Measurements from ENCODE around the gene ERBB4.
A peak's percentile ranks its signal among the peaks of the same experiment; 100 is the strongest.

The ERBB4 gene

DNA sequence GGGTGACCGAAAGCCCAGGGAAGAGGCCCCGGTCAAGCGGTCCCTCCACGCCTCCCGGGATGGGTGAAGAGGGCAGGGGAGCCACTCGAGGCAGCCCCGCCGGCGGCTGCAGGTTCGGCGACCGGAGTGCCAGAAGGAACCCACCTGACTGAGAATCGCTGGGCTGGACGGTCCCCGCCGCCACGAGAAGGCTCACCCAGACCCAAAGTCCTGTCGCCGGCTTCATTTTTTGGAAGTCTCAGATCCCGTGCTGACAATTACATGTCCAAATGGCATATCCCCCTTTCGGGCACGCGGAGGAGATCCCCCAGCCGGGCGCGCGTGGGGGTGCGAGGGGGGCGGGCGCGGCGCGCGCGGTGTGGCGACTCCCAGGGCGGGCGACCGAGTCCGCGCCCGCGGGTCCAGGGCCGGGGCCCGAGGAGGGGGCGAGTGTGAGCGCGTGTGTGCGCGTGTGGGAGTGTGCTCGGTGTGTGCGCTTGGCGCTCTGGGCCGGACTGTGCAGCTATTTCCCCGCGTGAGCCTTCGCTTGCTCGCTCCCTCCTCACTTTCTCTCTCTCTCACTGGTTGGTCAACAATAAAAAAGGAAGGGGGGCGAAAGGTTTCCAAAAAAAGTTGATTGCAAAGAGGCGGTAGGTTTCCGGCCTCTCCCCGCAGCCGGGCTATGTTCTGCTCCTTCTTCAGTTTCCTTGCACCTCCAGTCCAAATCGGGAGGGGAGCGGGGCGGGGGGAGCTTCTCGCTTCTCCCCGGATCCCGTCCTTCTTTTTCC, at the start of gene ERBB4:
Gene ERBB4, minus strand, starts transcription at position 498 of the 767 bp plus-strand sequence. Its CDS starts 272 bp downstream, at position 226.
- peak within 1 kb of the TSS; percentile 47 for H3K4me3 ChIP-seq (ENCODE audit: low read depth, low read length)
- no peak for DNase-seq (ENCODE audit: low read depth)
- TF ChIP-seq, protein P1, sequence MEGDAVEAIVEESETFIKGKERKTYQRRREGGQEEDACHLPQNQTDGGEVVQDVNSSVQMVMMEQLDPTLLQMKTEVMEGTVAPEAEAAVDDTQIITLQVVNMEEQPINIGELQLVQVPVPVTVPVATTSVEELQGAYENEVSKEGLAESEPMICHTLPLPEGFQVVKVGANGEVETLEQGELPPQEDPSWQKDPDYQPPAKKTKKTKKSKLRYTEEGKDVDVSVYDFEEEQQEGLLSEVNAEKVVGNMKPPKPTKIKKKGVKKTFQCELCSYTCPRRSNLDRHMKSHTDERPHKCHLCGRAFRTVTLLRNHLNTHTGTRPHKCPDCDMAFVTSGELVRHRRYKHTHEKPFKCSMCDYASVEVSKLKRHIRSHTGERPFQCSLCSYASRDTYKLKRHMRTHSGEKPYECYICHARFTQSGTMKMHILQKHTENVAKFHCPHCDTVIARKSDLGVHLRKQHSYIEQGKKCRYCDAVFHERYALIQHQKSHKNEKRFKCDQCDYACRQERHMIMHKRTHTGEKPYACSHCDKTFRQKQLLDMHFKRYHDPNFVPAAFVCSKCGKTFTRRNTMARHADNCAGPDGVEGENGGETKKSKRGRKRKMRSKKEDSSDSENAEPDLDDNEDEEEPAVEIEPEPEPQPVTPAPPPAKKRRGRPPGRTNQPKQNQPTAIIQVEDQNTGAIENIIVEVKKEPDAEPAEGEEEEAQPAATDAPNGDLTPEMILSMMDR (conservative IDR thresholded peaks at IDR 0.05; ENCODE audit: low read depth, low read length): no peak

DNA sequence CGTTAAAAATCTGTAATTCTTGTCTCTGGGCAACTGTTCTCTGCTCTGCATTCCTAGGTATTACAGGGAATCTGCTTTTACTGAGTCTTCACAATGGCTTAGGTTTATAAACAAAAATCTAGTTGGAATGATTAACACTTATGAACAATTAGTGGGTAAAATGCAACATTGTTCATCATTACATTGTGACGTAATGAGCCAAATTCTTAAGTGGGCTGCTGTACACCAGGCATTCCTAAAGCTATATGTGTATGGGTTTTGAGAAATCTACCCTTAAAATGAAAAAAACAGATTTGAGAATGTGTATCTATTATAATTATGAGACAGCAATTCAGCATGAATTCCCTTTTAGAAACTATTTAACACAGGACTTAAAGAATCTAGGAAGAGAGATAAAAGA, 41.5 kb upstream of the ERBB4 start:
- DNase-seq (ENCODE audit: low read depth): no peak
- TF ChIP-seq, protein P1 (conservative IDR thresholded peaks at IDR 0.05; ENCODE audit: low read depth, low read length): no peak
- no peak overlapping the region for H3K4me3 ChIP-seq (ENCODE audit: low read depth, low read length)

DNA sequence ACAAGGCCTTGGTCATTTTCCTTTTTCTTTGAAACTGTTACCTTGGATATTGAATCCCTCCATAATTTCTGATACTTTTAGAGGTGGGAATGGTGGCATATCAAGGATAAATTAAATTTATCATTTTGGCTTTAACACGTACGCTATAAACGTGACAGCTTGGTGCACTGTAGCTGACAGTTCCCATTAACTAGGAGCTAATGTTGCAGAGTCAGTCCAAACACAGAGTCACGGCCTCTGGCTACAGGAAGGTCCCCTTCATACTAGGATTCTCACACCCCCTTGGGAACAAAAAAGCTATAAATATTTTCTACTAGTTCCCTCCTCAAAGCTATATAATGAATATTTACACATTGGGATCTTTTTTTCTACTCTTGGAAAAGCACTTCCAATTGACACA, 17.7 kb upstream of the ERBB4 start:
- TF ChIP-seq, protein P1 (conservative IDR thresholded peaks at IDR 0.05; ENCODE audit: low read depth, low read length): no peak
- DNase-seq (ENCODE audit: low read depth): no peak
- H3K4me3 ChIP-seq (ENCODE audit: low read depth, low read length): no peak overlapping the region

DNA sequence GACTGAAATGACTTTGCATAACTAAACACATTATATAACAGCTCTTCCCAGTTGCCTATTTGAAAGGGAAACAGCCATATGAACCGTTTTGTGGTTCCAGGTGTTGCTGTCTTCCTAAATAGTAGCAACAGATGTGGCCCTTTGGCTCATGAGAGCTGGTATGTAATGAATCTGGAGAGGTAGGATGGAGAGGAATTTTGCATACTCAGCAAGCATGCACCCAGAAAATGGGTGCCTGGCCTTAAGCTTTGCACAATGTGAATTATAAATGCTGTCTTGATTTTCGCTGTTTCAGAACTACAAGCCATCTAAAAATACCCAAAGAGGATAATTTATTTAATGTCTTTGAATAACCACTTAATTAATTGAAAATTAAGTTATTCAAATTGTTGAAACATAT, 15.6 kb upstream of the ERBB4 start:
- TF ChIP-seq, protein P1 (conservative IDR thresholded peaks at IDR 0.05; ENCODE audit: low read depth, low read length): no peak
- no peak for DNase-seq (ENCODE audit: low read depth)
- H3K4me3 ChIP-seq (ENCODE audit: low read depth, low read length): no peak overlapping the region

DNA sequence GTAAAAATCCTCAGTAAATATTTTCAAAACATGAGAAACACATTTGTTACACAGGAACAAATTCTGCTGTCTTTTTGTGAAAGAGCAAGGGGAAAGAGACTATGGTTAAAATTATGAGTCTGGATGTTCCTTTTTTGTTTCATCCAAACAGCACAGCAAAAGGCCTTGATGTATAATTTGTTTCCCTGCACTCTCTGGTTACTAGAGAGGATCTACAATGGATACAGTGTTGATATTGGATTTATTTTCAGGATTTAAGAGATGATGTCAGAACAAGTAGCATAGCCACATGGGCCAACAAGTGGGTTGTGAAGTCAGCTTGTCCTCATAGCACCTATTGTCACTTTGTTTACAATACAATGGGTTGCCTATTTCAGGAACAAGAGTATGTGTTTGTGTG, 11.3 kb upstream of the ERBB4 start:
- DNase-seq (ENCODE audit: low read depth): no peak
- TF ChIP-seq, protein P1 (conservative IDR thresholded peaks at IDR 0.05; ENCODE audit: low read depth, low read length): no peak
- no peak overlapping the region for H3K4me3 ChIP-seq (ENCODE audit: low read depth, low read length)

DNA sequence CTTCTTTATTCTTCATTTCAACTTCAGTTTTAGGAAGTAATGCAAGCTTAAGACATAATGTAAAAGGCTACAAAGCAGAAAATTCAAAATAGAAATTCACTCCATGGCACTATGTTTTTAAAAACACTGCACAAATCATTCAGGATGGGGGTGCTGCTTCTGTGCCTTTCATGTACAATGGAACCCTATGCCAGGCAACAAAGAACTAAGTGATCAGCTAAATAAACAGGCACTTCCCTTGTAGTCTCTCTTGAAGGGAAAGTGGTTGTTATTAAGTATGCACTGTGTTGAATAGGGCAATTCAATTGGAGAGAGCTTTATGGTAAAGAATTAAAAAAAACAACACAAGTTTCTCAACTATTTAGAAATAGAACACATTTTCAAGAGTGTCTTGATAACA, 10.9 kb upstream of the ERBB4 start:
- TF ChIP-seq, protein P1 (conservative IDR thresholded peaks at IDR 0.05; ENCODE audit: low read depth, low read length): no peak
- no peak overlapping the region for H3K4me3 ChIP-seq (ENCODE audit: low read depth, low read length)
- DNase-seq (ENCODE audit: low read depth): no peak

DNA sequence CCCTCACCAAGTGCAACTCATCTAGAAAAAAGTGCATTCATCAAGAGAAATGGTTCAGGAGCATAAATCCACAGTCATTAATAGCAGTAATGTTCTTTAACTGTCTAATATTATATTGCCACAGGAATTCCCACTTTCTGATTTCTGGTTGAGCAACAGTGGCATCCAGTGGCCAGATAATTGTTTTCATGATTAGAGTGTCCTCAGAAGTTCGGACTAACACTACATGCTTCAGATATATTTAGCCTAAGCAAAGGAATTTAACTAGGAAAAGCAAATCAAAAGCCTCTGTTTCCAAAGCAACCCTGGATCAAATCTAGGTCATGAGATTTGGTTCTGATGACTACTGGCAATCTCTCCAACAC, 9.8 kb upstream of the ERBB4 start:
- TF ChIP-seq, protein P1 (conservative IDR thresholded peaks at IDR 0.05; ENCODE audit: low read depth, low read length): peak; percentile 56
- no peak overlapping the region for H3K4me3 ChIP-seq (ENCODE audit: low read depth, low read length)
- DNase-seq (ENCODE audit: low read depth): peak; percentile 65

All from choroid plexus epithelial cell (primary cell).